ENCODE results near the gene MPP4. TPM values are rescaled to one million over a fixed set of nuclear protein-coding genes. Genes with fewer than 3 reads are reported as not detected.

Gene MPP4
- total RNA-seq, 1 experiment from 2014 or later: not detected

GRCh38 chr2:201685156-201685555 is 13.3 kb downstream of the MPP4 start:
- H3K4me1 Mint-ChIP-seq: no peaks in the 10 kb centered on the region
- no peaks in the 10 kb centered on the region for H3K9me3 Mint-ChIP-seq
- TF ChIP-seq, protein P1, sequence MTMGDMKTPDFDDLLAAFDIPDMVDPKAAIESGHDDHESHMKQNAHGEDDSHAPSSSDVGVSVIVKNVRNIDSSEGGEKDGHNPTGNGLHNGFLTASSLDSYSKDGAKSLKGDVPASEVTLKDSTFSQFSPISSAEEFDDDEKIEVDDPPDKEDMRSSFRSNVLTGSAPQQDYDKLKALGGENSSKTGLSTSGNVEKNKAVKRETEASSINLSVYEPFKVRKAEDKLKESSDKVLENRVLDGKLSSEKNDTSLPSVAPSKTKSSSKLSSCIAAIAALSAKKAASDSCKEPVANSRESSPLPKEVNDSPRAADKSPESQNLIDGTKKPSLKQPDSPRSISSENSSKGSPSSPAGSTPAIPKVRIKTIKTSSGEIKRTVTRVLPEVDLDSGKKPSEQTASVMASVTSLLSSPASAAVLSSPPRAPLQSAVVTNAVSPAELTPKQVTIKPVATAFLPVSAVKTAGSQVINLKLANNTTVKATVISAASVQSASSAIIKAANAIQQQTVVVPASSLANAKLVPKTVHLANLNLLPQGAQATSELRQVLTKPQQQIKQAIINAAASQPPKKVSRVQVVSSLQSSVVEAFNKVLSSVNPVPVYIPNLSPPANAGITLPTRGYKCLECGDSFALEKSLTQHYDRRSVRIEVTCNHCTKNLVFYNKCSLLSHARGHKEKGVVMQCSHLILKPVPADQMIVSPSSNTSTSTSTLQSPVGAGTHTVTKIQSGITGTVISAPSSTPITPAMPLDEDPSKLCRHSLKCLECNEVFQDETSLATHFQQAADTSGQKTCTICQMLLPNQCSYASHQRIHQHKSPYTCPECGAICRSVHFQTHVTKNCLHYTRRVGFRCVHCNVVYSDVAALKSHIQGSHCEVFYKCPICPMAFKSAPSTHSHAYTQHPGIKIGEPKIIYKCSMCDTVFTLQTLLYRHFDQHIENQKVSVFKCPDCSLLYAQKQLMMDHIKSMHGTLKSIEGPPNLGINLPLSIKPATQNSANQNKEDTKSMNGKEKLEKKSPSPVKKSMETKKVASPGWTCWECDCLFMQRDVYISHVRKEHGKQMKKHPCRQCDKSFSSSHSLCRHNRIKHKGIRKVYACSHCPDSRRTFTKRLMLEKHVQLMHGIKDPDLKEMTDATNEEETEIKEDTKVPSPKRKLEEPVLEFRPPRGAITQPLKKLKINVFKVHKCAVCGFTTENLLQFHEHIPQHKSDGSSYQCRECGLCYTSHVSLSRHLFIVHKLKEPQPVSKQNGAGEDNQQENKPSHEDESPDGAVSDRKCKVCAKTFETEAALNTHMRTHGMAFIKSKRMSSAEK (CRISPR knock-in tag; IDR thresholded peaks at IDR 0.05; ENCODE audit: borderline replicate concordance): no peak
- TF ChIP-seq, protein P2, sequence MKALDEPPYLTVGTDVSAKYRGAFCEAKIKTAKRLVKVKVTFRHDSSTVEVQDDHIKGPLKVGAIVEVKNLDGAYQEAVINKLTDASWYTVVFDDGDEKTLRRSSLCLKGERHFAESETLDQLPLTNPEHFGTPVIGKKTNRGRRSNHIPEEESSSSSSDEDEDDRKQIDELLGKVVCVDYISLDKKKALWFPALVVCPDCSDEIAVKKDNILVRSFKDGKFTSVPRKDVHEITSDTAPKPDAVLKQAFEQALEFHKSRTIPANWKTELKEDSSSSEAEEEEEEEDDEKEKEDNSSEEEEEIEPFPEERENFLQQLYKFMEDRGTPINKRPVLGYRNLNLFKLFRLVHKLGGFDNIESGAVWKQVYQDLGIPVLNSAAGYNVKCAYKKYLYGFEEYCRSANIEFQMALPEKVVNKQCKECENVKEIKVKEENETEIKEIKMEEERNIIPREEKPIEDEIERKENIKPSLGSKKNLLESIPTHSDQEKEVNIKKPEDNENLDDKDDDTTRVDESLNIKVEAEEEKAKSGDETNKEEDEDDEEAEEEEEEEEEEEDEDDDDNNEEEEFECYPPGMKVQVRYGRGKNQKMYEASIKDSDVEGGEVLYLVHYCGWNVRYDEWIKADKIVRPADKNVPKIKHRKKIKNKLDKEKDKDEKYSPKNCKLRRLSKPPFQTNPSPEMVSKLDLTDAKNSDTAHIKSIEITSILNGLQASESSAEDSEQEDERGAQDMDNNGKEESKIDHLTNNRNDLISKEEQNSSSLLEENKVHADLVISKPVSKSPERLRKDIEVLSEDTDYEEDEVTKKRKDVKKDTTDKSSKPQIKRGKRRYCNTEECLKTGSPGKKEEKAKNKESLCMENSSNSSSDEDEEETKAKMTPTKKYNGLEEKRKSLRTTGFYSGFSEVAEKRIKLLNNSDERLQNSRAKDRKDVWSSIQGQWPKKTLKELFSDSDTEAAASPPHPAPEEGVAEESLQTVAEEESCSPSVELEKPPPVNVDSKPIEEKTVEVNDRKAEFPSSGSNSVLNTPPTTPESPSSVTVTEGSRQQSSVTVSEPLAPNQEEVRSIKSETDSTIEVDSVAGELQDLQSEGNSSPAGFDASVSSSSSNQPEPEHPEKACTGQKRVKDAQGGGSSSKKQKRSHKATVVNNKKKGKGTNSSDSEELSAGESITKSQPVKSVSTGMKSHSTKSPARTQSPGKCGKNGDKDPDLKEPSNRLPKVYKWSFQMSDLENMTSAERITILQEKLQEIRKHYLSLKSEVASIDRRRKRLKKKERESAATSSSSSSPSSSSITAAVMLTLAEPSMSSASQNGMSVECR (CRISPR knock-in tag; IDR thresholded peaks at IDR 0.05; ENCODE audit: borderline replicate concordance): no peak
- TF ChIP-seq NR3C1 (CRISPR knock-in tag; conservative IDR thresholded peaks at IDR 0.05; ENCODE audit: low read depth): no peak
- TF ChIP-seq CREB1 (CRISPR knock-in tag; IDR thresholded peaks at IDR 0.05): no peak
- no peak for TF ChIP-seq NR2C2 (CRISPR knock-in tag; IDR thresholded peaks at IDR 0.05)
- TF ChIP-seq SMAD3 (CRISPR knock-in tag; IDR thresholded peaks at IDR 0.05; ENCODE audit: borderline replicate concordance): no peak
- TF ChIP-seq IRF1 (CRISPR knock-in tag; IDR thresholded peaks at IDR 0.05): no peak
- TF ChIP-seq ZNF317 (CRISPR knock-in tag; IDR thresholded peaks at IDR 0.05; ENCODE audit: borderline replicate concordance, low read depth): no peak
- TF ChIP-seq SMAD4 (CRISPR knock-in tag; IDR thresholded peaks at IDR 0.05): no peak
- no peak for TF ChIP-seq ZNF219 (CRISPR knock-in tag; IDR thresholded peaks at IDR 0.05; ENCODE audit: borderline replicate concordance)
- TF ChIP-seq AFF4 (CRISPR knock-in tag; IDR thresholded peaks at IDR 0.05; ENCODE audit: borderline replicate concordance): no peak
- TF ChIP-seq, protein P3, sequence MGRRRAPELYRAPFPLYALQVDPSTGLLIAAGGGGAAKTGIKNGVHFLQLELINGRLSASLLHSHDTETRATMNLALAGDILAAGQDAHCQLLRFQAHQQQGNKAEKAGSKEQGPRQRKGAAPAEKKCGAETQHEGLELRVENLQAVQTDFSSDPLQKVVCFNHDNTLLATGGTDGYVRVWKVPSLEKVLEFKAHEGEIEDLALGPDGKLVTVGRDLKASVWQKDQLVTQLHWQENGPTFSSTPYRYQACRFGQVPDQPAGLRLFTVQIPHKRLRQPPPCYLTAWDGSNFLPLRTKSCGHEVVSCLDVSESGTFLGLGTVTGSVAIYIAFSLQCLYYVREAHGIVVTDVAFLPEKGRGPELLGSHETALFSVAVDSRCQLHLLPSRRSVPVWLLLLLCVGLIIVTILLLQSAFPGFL (CRISPR knock-in tag; IDR thresholded peaks at IDR 0.05; ENCODE audit: borderline replicate concordance): no peak
- no peak for TF ChIP-seq TP53 (CRISPR knock-in tag; IDR thresholded peaks at IDR 0.05)
- TF ChIP-seq, protein P4, sequence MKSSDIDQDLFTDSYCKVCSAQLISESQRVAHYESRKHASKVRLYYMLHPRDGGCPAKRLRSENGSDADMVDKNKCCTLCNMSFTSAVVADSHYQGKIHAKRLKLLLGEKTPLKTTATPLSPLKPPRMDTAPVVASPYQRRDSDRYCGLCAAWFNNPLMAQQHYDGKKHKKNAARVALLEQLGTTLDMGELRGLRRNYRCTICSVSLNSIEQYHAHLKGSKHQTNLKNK (CRISPR knock-in tag; IDR thresholded peaks at IDR 0.05): no peak
- TF ChIP-seq, protein P5, sequence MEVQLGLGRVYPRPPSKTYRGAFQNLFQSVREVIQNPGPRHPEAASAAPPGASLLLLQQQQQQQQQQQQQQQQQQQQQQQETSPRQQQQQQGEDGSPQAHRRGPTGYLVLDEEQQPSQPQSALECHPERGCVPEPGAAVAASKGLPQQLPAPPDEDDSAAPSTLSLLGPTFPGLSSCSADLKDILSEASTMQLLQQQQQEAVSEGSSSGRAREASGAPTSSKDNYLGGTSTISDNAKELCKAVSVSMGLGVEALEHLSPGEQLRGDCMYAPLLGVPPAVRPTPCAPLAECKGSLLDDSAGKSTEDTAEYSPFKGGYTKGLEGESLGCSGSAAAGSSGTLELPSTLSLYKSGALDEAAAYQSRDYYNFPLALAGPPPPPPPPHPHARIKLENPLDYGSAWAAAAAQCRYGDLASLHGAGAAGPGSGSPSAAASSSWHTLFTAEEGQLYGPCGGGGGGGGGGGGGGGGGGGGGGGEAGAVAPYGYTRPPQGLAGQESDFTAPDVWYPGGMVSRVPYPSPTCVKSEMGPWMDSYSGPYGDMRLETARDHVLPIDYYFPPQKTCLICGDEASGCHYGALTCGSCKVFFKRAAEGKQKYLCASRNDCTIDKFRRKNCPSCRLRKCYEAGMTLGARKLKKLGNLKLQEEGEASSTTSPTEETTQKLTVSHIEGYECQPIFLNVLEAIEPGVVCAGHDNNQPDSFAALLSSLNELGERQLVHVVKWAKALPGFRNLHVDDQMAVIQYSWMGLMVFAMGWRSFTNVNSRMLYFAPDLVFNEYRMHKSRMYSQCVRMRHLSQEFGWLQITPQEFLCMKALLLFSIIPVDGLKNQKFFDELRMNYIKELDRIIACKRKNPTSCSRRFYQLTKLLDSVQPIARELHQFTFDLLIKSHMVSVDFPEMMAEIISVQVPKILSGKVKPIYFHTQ (CRISPR knock-in tag; IDR thresholded peaks at IDR 0.05): no peak
- no peak for TF ChIP-seq FOXP1 (CRISPR knock-in tag; IDR thresholded peaks at IDR 0.05; ENCODE audit: borderline replicate concordance)
- TF ChIP-seq ZNF138 (CRISPR knock-in tag; conservative IDR thresholded peaks at IDR 0.05): no peak
- no peak for DNase-seq (ENCODE audit: low spot score)
- POLR2A ChIA-PET: no interaction called here
- H3K27me3 Mint-ChIP-seq (ENCODE audit: low read depth): no peaks in the 10 kb centered on the region
- no peak overlapping the region for H3K27ac Mint-ChIP-seq
- no peak for ATAC-seq
- CTCF ChIA-PET: no interaction called here
- no peak overlapping the region for H3K4me3 Mint-ChIP-seq
- H3K36me3 Mint-ChIP-seq: no peaks in the 10 kb centered on the region

Data from WTC11 (cell line).